Measurements from ENCODE around the gene U2AF1L4. TPM values are rescaled to one million over a fixed set of nuclear protein-coding genes. Genes with fewer than 3 reads are reported as not detected.

U2AF1L4 gene
- total RNA-seq (5.6 and 10.5 TPM in 2 replicates), polyA plus RNA-seq (13.5 and 15.0 TPM in 2 replicates), polyA minus RNA-seq (6.2 and 7.0 TPM in 2 replicates), Bru-seq, nascent RNA (percentile 47 among the genes with signal in this experiment), BruChase-seq, experiment 1, labeled RNA remaining after a 6-hour chase (percentile 52 among the genes with signal in this experiment), BruChase-seq, experiment 2, labeled RNA remaining after a 2-hour chase (percentile 61 among the genes with signal in this experiment)
- polyA plus RNA-seq (2011; cell fraction: cytosol; rRNA removed) = 8.4 and 10.2 TPM in 2 replicates
- 42.0 and 48.4 TPM in 2 replicates for polyA plus RNA-seq (2011; cell fraction: nucleus; rRNA removed)
- 7.9 and 8.9 TPM in 2 replicates for polyA plus RNA-seq (2012)
- polyA minus RNA-seq (2011; cell fraction: cytosol; rRNA and poly(A)+ RNA removed) = 6.1 TPM
- polyA minus RNA-seq (2011; cell fraction: nucleus; rRNA and poly(A)+ RNA removed) = 8.8 and 11.3 TPM in 2 replicates
- long read RNA-seq, partial matches to known transcripts = 3 of 24 reads
- long read RNA-seq, other reads (novel, unspliced or antisense) = 21 of 24 reads

DNA sequence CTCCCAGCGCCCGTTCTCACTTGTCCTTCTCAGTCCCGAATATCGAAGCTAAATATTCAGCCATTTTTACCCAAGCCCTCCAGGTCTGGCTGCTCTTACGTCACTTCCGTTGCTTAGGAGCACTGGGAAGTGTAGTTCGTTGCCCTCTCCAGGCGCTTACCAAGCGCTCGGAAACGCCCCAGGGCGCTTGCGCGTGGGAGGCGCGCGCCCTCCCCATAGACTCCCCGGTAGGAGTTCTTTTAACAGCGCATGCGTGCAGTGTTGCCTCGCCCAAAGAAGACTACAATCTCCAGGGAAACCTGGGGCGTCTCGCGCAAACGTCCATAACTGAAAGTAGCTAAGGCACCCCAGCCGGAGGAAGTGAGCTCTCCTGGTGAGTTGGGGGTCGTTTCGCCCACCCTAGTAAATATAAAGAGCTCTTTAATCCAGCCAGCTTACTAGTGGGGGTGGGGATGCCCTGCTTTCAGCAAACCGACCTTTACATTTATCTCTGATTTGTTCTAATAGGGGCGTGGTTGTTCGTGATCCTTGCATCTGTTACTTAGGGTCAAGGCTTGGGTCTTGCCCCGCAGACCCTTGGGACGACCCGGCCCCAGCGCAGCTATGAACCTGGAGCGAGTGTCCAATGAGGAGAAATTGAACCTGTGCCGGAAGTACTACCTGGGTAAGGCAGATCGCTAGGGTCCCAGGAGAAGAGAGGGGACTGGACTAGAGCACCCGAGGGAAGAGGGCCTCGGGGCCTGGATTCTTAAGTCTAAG lies at the start of gene U2AF1L4, which contains the start of gene PSENEN:
U2AF1L4 (minus strand) TSS at position 91 of the 759 bp plus-strand sequence; CDS start at position 64, 27 bp downstream.
PSENEN (plus strand) TSS at position 324 of the 759 bp plus-strand sequence; CDS start at position 604, 280 bp downstream.
- H3K9me1 ChIP-seq (replicated peaks; ENCODE audit: control insufficient read depth, extremely low read depth, insufficient read depth, low read length) = no peaks in the 10 kb centered on the region
- H3K4me1 ChIP-seq (ENCODE audit: control insufficient read depth, extremely low read depth, insufficient read depth, low read length) = peaks cover 24% of the 10 kb centered on the region
- ChIA-PET CTCF (interaction anchor here (0.6 to 1.9 kb wide), 7 partner anchors 11 to 147 kb away, joined by 3 to 7 read pairs (median 4); partner anchors contain the start of genes HSPB6 and KMT2B), POLR2A (interaction anchor here (0.6 to 0.8 kb wide), 3 partner anchors 18 to 200 kb away, joined by 3 to 7 read pairs (median 4); no protein-coding TSS in a partner anchor)
- intact Hi-C loops (cut with micrococcal nuclease) = loop anchor here (1.0 to 2.0 kb wide), 4 partner anchors 13 to 186 kb away; partner anchors contain the start of gene PROSER3
- peak within 1 kb of the TSS; percentile 88 for H3K27ac ChIP-seq (ENCODE audit: insufficient read depth, low read depth, low read length)
- peak within 1 kb of the TSS; percentile 93 for H3K9ac ChIP-seq (replicated peaks; ENCODE audit: extremely low read depth, insufficient read depth, low read length)
- H3K9me3 ChIP-seq (replicated peaks; ENCODE audit: control insufficient read depth, insufficient read depth, low read length) = no peaks in the 10 kb centered on the region
- no peak for FAIRE-seq
- peak; percentile 99 for DNase-seq (ENCODE audit: low read depth, low spot score)
- H3K4me2 ChIP-seq (ENCODE audit: insufficient read depth, low read length) = peak within 1 kb of the TSS; percentile 87
- TSS peak; percentile 42 for BruUV-seq (replicated peaks)
- no peaks in the 10 kb centered on the region for H4K20me1 ChIP-seq (replicated peaks; ENCODE audit: control insufficient read depth, extremely low read depth, insufficient read depth, low read length)
- dilution Hi-C loops (cut with MboI; ENCODE audit: extremely low pct_ligation_motif_present, low sequenced_read_pairs) = no loop called here
- TF ChIP-seq, protein P1, sequence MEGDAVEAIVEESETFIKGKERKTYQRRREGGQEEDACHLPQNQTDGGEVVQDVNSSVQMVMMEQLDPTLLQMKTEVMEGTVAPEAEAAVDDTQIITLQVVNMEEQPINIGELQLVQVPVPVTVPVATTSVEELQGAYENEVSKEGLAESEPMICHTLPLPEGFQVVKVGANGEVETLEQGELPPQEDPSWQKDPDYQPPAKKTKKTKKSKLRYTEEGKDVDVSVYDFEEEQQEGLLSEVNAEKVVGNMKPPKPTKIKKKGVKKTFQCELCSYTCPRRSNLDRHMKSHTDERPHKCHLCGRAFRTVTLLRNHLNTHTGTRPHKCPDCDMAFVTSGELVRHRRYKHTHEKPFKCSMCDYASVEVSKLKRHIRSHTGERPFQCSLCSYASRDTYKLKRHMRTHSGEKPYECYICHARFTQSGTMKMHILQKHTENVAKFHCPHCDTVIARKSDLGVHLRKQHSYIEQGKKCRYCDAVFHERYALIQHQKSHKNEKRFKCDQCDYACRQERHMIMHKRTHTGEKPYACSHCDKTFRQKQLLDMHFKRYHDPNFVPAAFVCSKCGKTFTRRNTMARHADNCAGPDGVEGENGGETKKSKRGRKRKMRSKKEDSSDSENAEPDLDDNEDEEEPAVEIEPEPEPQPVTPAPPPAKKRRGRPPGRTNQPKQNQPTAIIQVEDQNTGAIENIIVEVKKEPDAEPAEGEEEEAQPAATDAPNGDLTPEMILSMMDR (IDR thresholded peaks at IDR 0.05; ENCODE audit: extremely low read depth in 1 of 2, insufficient read depth in 1 of 2, low read depth in 1 of 2, low read length in 2 of 2) = no peak
- TF ChIP-seq GATA2 (IDR thresholded peaks at IDR 0.05; ENCODE audit: insufficient read depth, insufficient read length, low read depth, low read length) (no peak), POLR2AphosphoS5 (IDR thresholded peaks at IDR 0.05; ENCODE audit: insufficient read depth, low read depth, low read length) (peak; percentile 55)
- H3K36me3 ChIP-seq (ENCODE audit: control insufficient read depth in 2 of 2, extremely low read depth in 1 of 2, insufficient read depth in 2 of 2, low read length in 2 of 2) = no peaks in the 10 kb centered on the region
- H3K79me2 ChIP-seq (ENCODE audit: control insufficient read depth, insufficient read depth, low read length) = peaks cover 22% of the 10 kb centered on the region
- H2AFZ ChIP-seq (ENCODE audit: low read depth, low read length) = peak within 1 kb of the TSS; percentile 90
- no peaks in the 10 kb centered on the region for H3K27me3 ChIP-seq (ENCODE audit: control insufficient read depth in 2 of 2, insufficient read depth in 2 of 2, low read length in 2 of 2)
- H3K4me3 ChIP-seq (replicated peaks in 1 of 3; ENCODE audit: insufficient read depth in 1 of 3, low read depth in 1 of 3, low read length in 3 of 3) = peak within 1 kb of the TSS; percentile 73 to 87 (median 75)
